Activated naive CD4-positive, alpha-beta T cell treated with anti-CD3 and anti-CD28 coated beads, Interleukin-2, amount 50 U/mL, for 24 hours (primary cell): ENCODE results near the gene CD63.

Experiments
- H3K27ac Mint-ChIP-seq: one replicate; pipeline ENCODE4 v1.8.0; 2021; ENCODE audit warnings: mild to moderate bottlenecking, mixed read lengths
- H3K27me3 Mint-ChIP-seq: one replicate; pipeline ENCODE4 v1.8.0; 2021; ENCODE audit warnings: mixed read lengths
- H3K36me3 Mint-ChIP-seq: one replicate; pipeline ENCODE4 v1.8.0; 2021; ENCODE audit warnings: mixed read lengths
- H3K4me1 Mint-ChIP-seq: one replicate; pipeline ENCODE4 v1.8.0; 2021; ENCODE audit warnings: mixed read lengths
- H3K4me3 Mint-ChIP-seq: one replicate; pipeline ENCODE4 v1.8.0; 2021; ENCODE audit warnings: mild to moderate bottlenecking, mixed read lengths
- H3K9me3 Mint-ChIP-seq: one replicate; pipeline ENCODE4 v1.8.0; 2021; ENCODE audit warnings: mixed read lengths

Gene CD63

DNA sequence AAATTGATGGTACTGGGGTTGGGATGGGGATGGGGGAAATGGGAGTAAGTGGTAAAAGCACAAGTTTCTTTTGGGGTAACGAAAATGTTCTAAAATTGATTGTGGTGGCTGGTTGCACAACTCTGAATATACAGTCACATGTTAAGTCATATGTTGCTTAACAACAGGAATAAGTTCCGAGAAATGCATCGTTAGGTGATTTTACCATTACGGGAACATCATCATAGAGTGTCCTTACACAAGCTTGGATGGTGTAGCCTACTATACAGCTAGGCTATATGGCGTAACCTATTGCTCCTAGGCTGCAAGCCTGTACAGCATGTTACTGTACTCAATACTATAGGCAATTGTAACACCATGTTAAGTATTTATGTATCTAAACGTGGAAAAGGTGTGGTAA, 52.1 kb downstream of the CD63 start:
- H3K36me3 Mint-ChIP-seq = no peaks in the 10 kb centered on the region
- no peak overlapping the region for H3K4me3 Mint-ChIP-seq
- H3K27ac Mint-ChIP-seq = no peak overlapping the region
- no peaks in the 10 kb centered on the region for H3K9me3 Mint-ChIP-seq
- peaks cover 11% of the 10 kb centered on the region for H3K4me1 Mint-ChIP-seq
- H3K27me3 Mint-ChIP-seq = peaks cover 17% of the 10 kb centered on the region

DNA sequence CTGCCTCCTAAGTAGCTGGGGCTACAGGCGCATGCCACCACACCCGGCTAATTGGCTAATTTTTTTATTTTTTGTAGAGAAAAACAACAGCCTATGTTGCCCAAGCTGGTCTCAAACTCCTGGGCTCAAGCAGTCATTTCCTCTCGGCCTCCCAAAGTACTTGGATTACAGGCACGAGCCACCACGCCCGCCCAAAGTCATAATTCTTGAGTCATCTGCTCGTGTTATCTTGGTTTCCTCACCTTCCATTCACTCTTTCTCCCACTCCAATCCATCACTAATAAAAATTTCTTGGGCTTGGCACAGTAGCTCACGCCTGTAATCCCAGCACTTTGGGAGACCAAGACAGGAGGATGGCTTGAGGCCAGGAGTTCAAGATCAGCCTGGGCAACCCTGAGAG, 53.1 kb downstream of the CD63 start:
- no peak overlapping the region for H3K27ac Mint-ChIP-seq
- peaks cover 8% of the 10 kb centered on the region for H3K27me3 Mint-ChIP-seq
- H3K4me1 Mint-ChIP-seq = peaks cover under 1% of the 10 kb centered on the region
- no peaks in the 10 kb centered on the region for H3K36me3 Mint-ChIP-seq
- no peaks in the 10 kb centered on the region for H3K9me3 Mint-ChIP-seq
- H3K4me3 Mint-ChIP-seq = no peak overlapping the region
